IMR-90 (cell line): ENCODE measurements around the gene L3MBTL4. TPM values are rescaled to one million over a fixed set of nuclear protein-coding genes. Genes with fewer than 3 reads are reported as not detected.

ENCODE experiments used
- ATAC-seq: fragments of 200-7000 bp; cut with Tn5 transposase; 2 replicates; pipeline ENCODE4 v1.9.1; 2020; ENCODE audit warnings: low read depth, mild to moderate bottlenecking, moderate library complexity
- BruUV-seq: library from RNA; stranded (reverse); fragments of 400-500 nt; replicated peaks from 2 replicates; lab custom pipeline; 2021; lab: Mats Ljungman, UMichigan
- CTCF ChIA-PET: fragments of 300-600 bp; formaldehyde crosslinking; extraction: SDS; loops from one replicate; lab custom pipeline; 2021; ENCODE audit warnings: antibody characterized with exemption; lab: Yijun Ruan, JAX
- POLR2A ChIA-PET: fragments of 300-600 bp; sonication (Branson Sonifier 250); formaldehyde crosslinking; loops from one replicate; lab custom pipeline; 2022; ENCODE audit warnings: antibody characterized with exemption; ENCODE audit not compliant: unreplicated experiment; lab: Charles Lee
- DNase-seq: peaks from one replicate; pipeline ENCODE4 v3.0.0; 2013
- H2AFZ ChIP-seq: replicated peaks from 2 replicates; pipeline ENCODE3; 2013; ENCODE audit warnings: low read length, mild to moderate bottlenecking; ENCODE audit not compliant: poor library complexity
- H2AK5ac ChIP-seq: 2 replicates; pipeline ENCODE4 v1.6.1; 2013; ENCODE audit warnings: low read depth, low read length, inconsistent platforms
- H2AK9ac ChIP-seq: replicated peaks from 2 replicates; pipeline ENCODE3; 2013; ENCODE audit warnings: mild to moderate bottlenecking, low read depth, low read length, moderate library complexity; ENCODE audit not compliant: poor library complexity
- H2BK120ac ChIP-seq: 2 replicates; pipeline ENCODE4 v1.6.1; 2013; ENCODE audit warnings: low read depth, low read length, inconsistent platforms
- H2BK15ac ChIP-seq: 3 replicates; pipeline ENCODE4 v1.6.1; 2013; ENCODE audit warnings: low read depth, low read length, inconsistent platforms
- H2BK20ac ChIP-seq: 2 replicates; pipeline ENCODE4 v1.6.1; 2013; ENCODE audit warnings: low read depth, mild to moderate bottlenecking, inconsistent platforms, low read length, moderate library complexity
- H2BK5ac ChIP-seq: 2 replicates; pipeline ENCODE4 v1.6.1; 2013; ENCODE audit warnings: mild to moderate bottlenecking, low read depth, low read length, inconsistent platforms; ENCODE audit not compliant: poor library complexity, severe bottlenecking
- H3K14ac ChIP-seq: replicated peaks from 2 replicates; pipeline ENCODE4 v1.6.1; 2013; ENCODE audit warnings: low read depth, low read length, inconsistent platforms
- H3K18ac ChIP-seq: 2 replicates; pipeline ENCODE4 v1.6.1; 2013; ENCODE audit warnings: low read depth, low read length, control low read depth
- H3K23ac ChIP-seq: 2 replicates; pipeline ENCODE4 v1.6.1; 2013; ENCODE audit warnings: low read depth, low read length, inconsistent platforms
- H3K27ac ChIP-seq: 2 replicates; pipeline ENCODE4 v1.5.1; 2013; ENCODE audit warnings: mild to moderate bottlenecking, control low read depth, low read length; ENCODE audit not compliant: insufficient read depth
- H3K27me3 ChIP-seq: 2 replicates; pipeline ENCODE4 v1.6.1; 2013; ENCODE audit warnings: low read length; ENCODE audit not compliant: control insufficient read depth, insufficient read depth
- H3K36me3 ChIP-seq: 2 replicates; pipeline ENCODE4 v1.6.1; 2013; ENCODE audit warnings: low read length, mixed read lengths; ENCODE audit not compliant: control insufficient read depth, insufficient read depth
- H3K4ac ChIP-seq: 2 replicates; pipeline ENCODE4 v1.6.1; 2013; ENCODE audit warnings: low read depth, low read length, inconsistent platforms
- H3K4me1 ChIP-seq: 2 replicates; pipeline ENCODE4 v1.6.1; 2013; ENCODE audit warnings: low read length, mixed read lengths; ENCODE audit not compliant: control insufficient read depth, insufficient read depth
- H3K4me2 ChIP-seq: 2 replicates; pipeline ENCODE4 v1.6.1; 2013; ENCODE audit warnings: low read depth, mild to moderate bottlenecking, control low read depth, low read length, moderate library complexity
- H3K4me3 ChIP-seq: 2 replicates; pipeline ENCODE4 v1.5.1; 2013; ENCODE audit warnings: low read depth, mild to moderate bottlenecking, control low read depth, low read length, moderate library complexity; ENCODE audit not compliant: insufficient read depth
- H3K56ac ChIP-seq: 2 replicates; pipeline ENCODE4 v1.6.1; 2013; ENCODE audit warnings: low read length, inconsistent platforms; ENCODE audit not compliant: insufficient read depth; ENCODE audit errors: extremely low read depth
- H3K79me1 ChIP-seq, 2 experiments: 2 replicates each; pipeline ENCODE4 v1.6.1; 2013; ENCODE audit warnings: low read length in 2 of 2, inconsistent platforms in 1 of 2, low read depth in 1 of 2
- H3K9ac ChIP-seq: 2 replicates; pipeline ENCODE4 v1.6.1; 2013; ENCODE audit warnings: low read depth, low read length, control low read depth
- H3K9me1 ChIP-seq: 2 replicates; pipeline ENCODE4 v1.6.1; 2013; ENCODE audit warnings: low read length, inconsistent platforms; ENCODE audit not compliant: insufficient read depth
- H3K9me3 ChIP-seq: 2 replicates; pipeline ENCODE4 v1.6.1; 2013; ENCODE audit warnings: low read length; ENCODE audit not compliant: control insufficient read depth, insufficient read depth
- H4K20me1 ChIP-seq: 2 replicates; pipeline ENCODE4 v1.6.1; 2013; ENCODE audit warnings: low read length, inconsistent platforms; ENCODE audit not compliant: insufficient read depth
- H4K5ac ChIP-seq: 2 replicates; pipeline ENCODE4 v1.6.1; 2013; ENCODE audit warnings: mild to moderate bottlenecking, low read depth, low read length, control low read depth
- H4K8ac ChIP-seq, 2 experiments: 2 replicates each; pipeline ENCODE4 v1.6.1; 2013; ENCODE audit warnings: low read depth in 2 of 2, low read length in 2 of 2, control low read depth in 1 of 2, inconsistent platforms in 1 of 2
- H4K91ac ChIP-seq: 2 replicates; pipeline ENCODE4 v1.6.1; 2013; ENCODE audit warnings: low read depth, low read length, inconsistent platforms; ENCODE audit not compliant: insufficient read depth
- BHLHE40 ChIP-seq: fragments of 150-350 bp; IDR thresholded peaks from 2 replicates; pipeline ENCODE4 v1.6.1; 2016; ENCODE audit warnings: mild to moderate bottlenecking, low read depth, low read length
- CEBPB ChIP-seq: IDR thresholded peaks from 2 replicates; pipeline ENCODE4 v1.6.1; 2012; ENCODE audit warnings: low read depth, low read length, improper control_type of control experiment
- MAFK ChIP-seq: IDR thresholded peaks from 2 replicates; pipeline ENCODE4 v1.6.1; 2012; ENCODE audit warnings: low read depth, low read length, improper control_type of control experiment
- MAZ ChIP-seq: IDR thresholded peaks from 2 replicates; pipeline ENCODE4 v1.6.1; 2012; ENCODE audit warnings: low read depth, mild to moderate bottlenecking, low read length, improper control_type of control experiment, moderate library complexity, borderline replicate concordance
- RAD21 ChIP-seq: IDR thresholded peaks from 2 replicates; pipeline ENCODE4 v1.6.1; 2012; ENCODE audit warnings: low read length, improper control_type of control experiment
- WGBS, 2 experiments: methylation state at CpG; one replicate each; pipeline versions ENCODE4 v1.1.5 to v1.1.7; 2013; ENCODE audit warnings: missing lambda C conversion rate in 2 of 2; ENCODE audit not compliant: insufficient read length in 1 of 2; ENCODE audit errors: extremely low coverage in 2 of 2; 5-methylcytosine and 5-hydroxymethylcytosine counted together
- dilution Hi-C: fragments of 300-500 bp; cut with HindIII; formaldehyde crosslinking; loops from one replicate; pipeline ENCODE4 v1.14.3; 2018; ENCODE audit warnings: low sequenced_read_pairs; ENCODE audit not compliant: unreplicated experiment
- in situ Hi-C: fragments of 300-500 bp; cut with MboI; formaldehyde crosslinking; loops from 3 replicates; pipeline ENCODE4 v1.14.3; 2019; ENCODE audit warnings: low sequenced_read_pairs, inconsistent platforms, mixed read lengths
- intact Hi-C: fragments of 100-400 bp; cut with micrococcal nuclease; formaldehyde crosslinking; loops from 2 replicates; pipeline ENCODE4 v1.10.0; 2022
- polyA plus RNA-seq, 3 experiments: library from polyadenylated mRNA; depleted of rRNA; stranded (reverse); fragments of >200 nt; gene quantifications; 2 replicates each; pipeline ENCODE4 v1.2.3, GENCODE V29; 2012; ENCODE audit warnings: low replicate concordance in 1 of 3
- total RNA-seq: library from RNA; depleted of rRNA; stranded (reverse); fragments of >200 nt; gene quantifications from 2 replicates; pipeline ENCODE4 v1.2.3, GENCODE V29; 2012

The L3MBTL4 gene
- total and polyA plus RNA-seq, 2 of the 4 experiments (the other 2 are of a cell fraction) = under 0.01 to 0.02 TPM

GRCh38 chr18:6156446-6156845, 258.3 kb downstream of the L3MBTL4 start:
- Histone ChIP-seq H2BK20ac (no peak overlapping the region), H2BK15ac (no peak overlapping the region; the same call in 2 of the 3 replicates), H2BK120ac (no peak overlapping the region), H3K4me1 (peaks cover 2% of the 10 kb centered on the region; the same call in 1 of the 2 replicates), H3K27ac (no peak overlapping the region), H4K20me1 (no peaks in the 10 kb centered on the region), H4K8ac (no peak overlapping the region), H3K56ac (no peak overlapping the region), H3K9me3 (no peaks in the 10 kb centered on the region; the same call in 1 of the 2 replicates), H3K79me1 (no peaks in the 10 kb centered on the region), H3K18ac (peak overlapping the region; percentile 59; the same call in 1 of the 2 replicates), H2AK9ac (no peak overlapping the region), H4K5ac (peak overlapping the region; percentile 78; the same call in 1 of the 2 replicates), H2AK5ac (no peak overlapping the region), H3K4me2 (no peak overlapping the region), H3K9me1 (no peaks in the 10 kb centered on the region), H3K36me3 (no peaks in the 10 kb centered on the region), H2BK5ac (no peak overlapping the region), H3K27me3 (no peaks in the 10 kb centered on the region), H4K91ac (no peak overlapping the region), H3K23ac (no peak overlapping the region), H3K9ac (no peak overlapping the region), H3K4me3 (no peak overlapping the region), H3K14ac (no peak overlapping the region), H2AFZ (no peak overlapping the region), H3K4ac (no peak overlapping the region)
- no TSS peak for BruUV-seq
- WGBS, 2 experiments = 50% methylated on average over 2 of the region's 6 CpGs; no CpG with 5 or more reads in 1 of the 2 experiments
- POLR2A ChIA-PET = no interaction called here
- DNase-seq (no peak), ATAC-seq (no peak)
- CTCF ChIA-PET = interaction anchor here (0.7 kb wide), 1 partner anchor 128 kb away, joined by 3 read pairs; no protein-coding TSS in a partner anchor
- intact Hi-C loops (no loop called here), dilution Hi-C loops (no loop called here), in situ Hi-C loops (no loop called here)
- no peak for TF ChIP-seq BHLHE40
- TF ChIP-seq MAZ = no peak
- TF ChIP-seq CEBPB = no peak
- TF ChIP-seq RAD21 = no peak
- no peak for TF ChIP-seq MAFK
